NB4 (cell line): ENCODE results near the gene PNPLA7.
"Not testable (repeated sequence)": the region's sequence is repeated elsewhere in the genome, so short reads cannot be mapped to it uniquely, and the experiment has no call there.

ENCODE experiments used
- DNase-seq: peaks from one replicate; pipeline ENCODE4 v3.0.0; 2010; ENCODE audit warnings: low read depth
- H3K4me3 ChIP-seq: one replicate; pipeline ENCODE4 v1.5.1; 2011; ENCODE audit warnings: mild to moderate bottlenecking, low read depth, low read length, moderate library complexity
- MYC ChIP-seq: IDR thresholded peaks from 2 replicates; pipeline ENCODE4 v1.6.1; 2011; ENCODE audit warnings: low read depth, low read length
- POLR2A ChIP-seq: IDR thresholded peaks from 2 replicates; pipeline ENCODE4 v1.6.1; 2011; ENCODE audit warnings: mild to moderate bottlenecking; ENCODE audit not compliant: insufficient read length; ENCODE audit errors: extremely low read depth
- TF ChIP-seq, protein P1 (sequence below): IDR thresholded peaks from one replicate; pipeline ENCODE4 v1.5.1; 2012; ENCODE audit warnings: low read depth, low read length
- TF ChIP-seq, protein P2 (sequence below): IDR thresholded peaks from 2 replicates; pipeline ENCODE4 v1.6.1; 2011; ENCODE audit warnings: low read depth, low read length

PNPLA7 gene

DNA sequence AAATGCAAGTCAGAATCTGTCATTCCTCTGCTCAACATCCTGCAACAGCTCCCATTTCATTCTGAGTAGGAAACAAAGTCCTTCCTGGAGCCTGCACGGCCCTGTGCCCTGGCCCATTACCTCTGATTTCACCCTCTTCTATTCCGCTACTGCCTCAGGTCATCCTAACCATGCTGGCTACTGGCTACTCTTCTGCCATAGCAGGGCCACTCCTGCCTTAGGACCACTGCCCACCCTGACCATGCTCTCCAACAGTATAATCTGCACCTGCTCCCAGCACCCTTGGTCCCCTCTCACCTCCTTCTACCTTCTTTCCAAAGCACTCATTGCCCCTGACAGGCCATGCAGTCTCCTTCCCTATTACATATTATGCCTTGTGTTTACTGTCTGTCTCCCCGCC, 20.4 kb upstream of the PNPLA7 start:
- DNase-seq = no peak
- TF ChIP-seq MYC = no peak
- H3K4me3 ChIP-seq = no peak overlapping the region

DNA sequence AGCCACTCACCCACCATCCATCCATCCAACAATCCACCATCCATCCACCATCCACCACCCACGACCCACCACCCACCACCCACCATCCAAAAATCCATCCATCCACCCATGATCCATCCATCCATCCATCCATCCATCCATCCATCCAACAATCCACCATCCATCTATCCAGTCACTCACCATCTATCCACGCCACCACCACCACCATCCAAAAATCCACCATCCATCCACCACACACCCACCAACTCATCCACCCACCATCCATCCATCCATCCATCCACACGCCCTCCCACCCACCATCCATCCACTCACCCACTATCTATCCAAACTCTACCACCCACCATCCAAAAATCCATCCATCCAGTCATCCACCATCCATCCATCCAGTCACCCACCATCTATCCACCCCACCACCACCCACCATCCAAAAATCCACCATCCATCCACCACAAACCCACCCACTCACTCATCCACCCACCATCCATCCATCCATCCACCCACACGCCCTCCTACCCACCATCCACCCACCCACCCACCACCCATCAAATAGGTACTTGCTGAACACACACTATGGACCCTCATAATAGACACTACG, 19.5 kb upstream of the PNPLA7 start:
- H3K4me3 ChIP-seq = no peak overlapping the region
- DNase-seq = no peak
- TF ChIP-seq POLR2A (no peak), MYC (no peak)
- TF ChIP-seq, protein P1, sequence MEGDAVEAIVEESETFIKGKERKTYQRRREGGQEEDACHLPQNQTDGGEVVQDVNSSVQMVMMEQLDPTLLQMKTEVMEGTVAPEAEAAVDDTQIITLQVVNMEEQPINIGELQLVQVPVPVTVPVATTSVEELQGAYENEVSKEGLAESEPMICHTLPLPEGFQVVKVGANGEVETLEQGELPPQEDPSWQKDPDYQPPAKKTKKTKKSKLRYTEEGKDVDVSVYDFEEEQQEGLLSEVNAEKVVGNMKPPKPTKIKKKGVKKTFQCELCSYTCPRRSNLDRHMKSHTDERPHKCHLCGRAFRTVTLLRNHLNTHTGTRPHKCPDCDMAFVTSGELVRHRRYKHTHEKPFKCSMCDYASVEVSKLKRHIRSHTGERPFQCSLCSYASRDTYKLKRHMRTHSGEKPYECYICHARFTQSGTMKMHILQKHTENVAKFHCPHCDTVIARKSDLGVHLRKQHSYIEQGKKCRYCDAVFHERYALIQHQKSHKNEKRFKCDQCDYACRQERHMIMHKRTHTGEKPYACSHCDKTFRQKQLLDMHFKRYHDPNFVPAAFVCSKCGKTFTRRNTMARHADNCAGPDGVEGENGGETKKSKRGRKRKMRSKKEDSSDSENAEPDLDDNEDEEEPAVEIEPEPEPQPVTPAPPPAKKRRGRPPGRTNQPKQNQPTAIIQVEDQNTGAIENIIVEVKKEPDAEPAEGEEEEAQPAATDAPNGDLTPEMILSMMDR = no peak
- TF ChIP-seq, protein P2, sequence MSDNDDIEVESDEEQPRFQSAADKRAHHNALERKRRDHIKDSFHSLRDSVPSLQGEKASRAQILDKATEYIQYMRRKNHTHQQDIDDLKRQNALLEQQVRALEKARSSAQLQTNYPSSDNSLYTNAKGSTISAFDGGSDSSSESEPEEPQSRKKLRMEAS = no peak

DNA sequence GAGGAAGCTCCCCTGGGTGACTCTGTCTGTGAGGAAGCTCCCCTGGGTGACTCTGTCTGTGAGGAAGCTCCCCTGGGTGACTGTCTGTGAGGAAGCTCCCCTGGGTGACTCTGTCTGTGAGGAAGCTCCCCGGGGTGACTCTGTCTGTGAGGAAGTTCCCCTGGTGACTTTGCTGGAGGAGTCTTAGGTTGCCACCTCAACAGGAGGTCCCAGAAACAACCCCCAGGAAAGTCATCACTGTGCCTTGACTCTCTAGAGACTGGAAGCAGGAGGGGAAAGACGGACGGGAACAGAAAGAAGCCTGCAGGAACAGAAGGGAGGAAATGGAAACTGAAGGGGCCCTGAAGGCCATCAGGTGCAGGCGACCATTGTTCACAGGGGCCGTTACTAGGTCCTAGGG, 18.2 kb upstream of the PNPLA7 start:
- not testable (repeated sequence) for H3K4me3 ChIP-seq, DNase-seq

DNA sequence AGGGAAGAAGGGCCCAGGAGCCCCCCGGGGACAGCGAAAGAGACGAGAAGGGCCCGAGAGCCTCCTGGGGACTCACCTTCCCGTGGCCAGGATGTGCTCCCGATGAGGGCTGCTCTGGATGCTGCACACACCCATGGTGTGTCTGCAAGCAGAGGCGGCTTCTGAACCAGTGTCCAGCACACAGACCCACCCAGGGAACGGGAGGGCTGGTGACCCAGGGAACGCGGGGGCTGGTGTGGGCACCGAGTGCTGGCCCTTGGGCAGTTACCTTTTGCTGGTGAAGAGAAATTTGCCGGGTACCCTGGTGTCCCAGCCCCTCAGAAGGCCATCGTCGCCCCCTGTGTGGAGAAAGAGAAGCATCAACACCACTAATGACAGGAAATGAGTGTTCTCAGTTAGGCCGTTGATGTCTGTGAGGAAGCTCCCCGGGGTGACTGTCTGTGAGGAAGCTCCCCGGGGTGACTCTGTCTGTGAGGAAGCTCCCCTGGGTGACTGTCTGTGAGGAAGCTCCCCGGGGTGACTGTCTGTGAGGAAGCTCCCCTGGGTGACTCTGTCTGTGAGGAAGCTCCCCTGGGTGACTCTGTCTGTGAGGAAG, 14.7 kb upstream of the PNPLA7 start:
- H3K4me3 ChIP-seq = no peak overlapping the region
- no peak for DNase-seq
- TF ChIP-seq MYC (no peak), POLR2A (no peak)
- TF ChIP-seq, protein P2 = no peak
- TF ChIP-seq, protein P1 = no peak

DNA sequence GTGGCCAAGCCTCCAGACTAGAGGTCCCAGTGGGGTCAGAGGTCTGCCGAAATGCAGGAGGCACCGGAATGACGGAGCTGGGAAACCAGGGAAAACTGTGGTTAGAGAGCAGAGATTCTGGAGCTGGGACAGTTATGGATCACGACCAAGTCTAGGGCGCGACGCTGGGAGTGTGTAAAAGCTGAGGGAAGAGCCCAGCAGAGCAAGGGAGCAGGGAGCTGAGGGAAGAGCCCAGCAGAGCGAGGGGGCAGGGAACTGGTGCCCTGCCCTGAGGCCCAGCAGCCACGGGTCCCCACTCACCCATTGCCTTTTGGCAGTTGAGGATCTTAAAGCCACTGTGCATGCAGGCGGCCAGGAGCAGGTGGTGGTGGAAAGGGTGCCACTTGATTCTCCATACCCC, 13.9 kb upstream of the PNPLA7 start:
- TF ChIP-seq, protein P1 = no peak
- no peak for TF ChIP-seq MYC
- TF ChIP-seq POLR2A = no peak
- TF ChIP-seq, protein P2 = no peak
- H3K4me3 ChIP-seq = no peak overlapping the region
- no peak for DNase-seq

DNA sequence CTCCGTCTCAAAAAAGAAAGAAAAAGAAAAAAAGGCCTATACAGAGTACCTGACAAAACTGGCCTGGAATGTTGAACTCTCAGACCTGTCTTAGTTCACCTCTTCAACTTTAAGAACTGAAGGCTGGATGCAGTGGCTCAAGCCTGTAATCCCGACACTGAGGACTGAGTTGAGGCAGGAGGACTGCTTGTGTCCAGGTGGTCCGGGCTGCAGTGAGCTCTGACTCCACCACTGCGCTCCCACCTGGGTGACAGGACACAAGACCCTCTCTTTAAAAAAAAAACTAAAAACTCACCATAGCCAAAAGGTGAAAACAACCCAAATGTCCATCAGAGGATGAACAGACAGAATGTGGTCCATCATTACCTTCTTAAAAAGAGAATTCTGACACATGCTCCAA, 7.9 kb upstream of the PNPLA7 start:
- H3K4me3 ChIP-seq = no peak overlapping the region
- TF ChIP-seq POLR2A (no peak), MYC (no peak)
- TF ChIP-seq, protein P1 = no peak
- TF ChIP-seq, protein P2 = no peak
- no peak for DNase-seq

DNA sequence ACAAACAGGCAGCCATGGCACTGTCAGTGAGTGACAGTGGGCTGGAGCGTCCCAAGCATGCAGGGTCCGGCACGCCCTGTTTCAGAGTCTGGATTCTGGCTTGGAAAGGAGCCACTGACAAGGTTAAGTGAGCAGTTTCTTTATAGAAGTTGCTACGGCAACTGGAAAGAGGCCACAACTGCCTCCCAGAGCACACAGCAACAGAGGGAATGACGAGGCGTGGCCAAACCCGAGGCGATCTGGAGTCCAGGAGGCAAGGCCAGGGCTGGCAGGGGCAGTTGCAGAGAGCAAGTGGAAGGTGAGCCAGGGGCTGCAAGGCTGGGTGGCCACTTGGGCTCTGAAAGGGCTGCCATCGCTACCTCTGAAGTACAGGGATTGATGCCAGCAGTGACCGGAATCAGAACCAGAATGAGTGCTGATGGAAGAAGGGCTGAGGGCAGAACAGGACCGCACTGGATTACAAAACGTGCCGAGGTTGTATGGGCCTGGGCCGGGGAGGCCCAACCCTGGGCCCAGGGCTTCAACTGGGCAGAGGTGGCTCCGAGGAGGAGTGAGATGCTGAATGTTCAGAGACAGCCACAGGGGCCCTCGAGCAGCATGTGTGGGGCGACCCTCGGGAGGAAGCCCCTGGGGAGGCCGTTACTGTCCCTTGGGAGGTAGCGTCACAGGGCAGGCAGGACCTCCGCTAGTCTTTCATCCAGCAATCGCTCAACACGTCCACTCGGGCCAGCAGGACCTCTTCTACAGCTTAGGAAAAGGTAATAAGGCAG, 6.1 kb upstream of the PNPLA7 start:
- H3K4me3 ChIP-seq = no peak overlapping the region
- no peak for DNase-seq
- TF ChIP-seq POLR2A = no peak
- TF ChIP-seq, protein P1 = no peak
- no peak for TF ChIP-seq MYC
- TF ChIP-seq, protein P2 = no peak
